H1 (cell line): ENCODE results near the gene MRTFB. TPM values are rescaled to one million over a fixed set of nuclear protein-coding genes. Genes with fewer than 3 reads are reported as not detected.

Experiments
- BACH1 ChIP-seq: IDR thresholded peaks from 2 replicates; pipeline ENCODE4 v1.6.1; 2012; ENCODE audit warnings: low read length, improper control_type of control experiment
- BCL11A ChIP-seq, 2 experiments: IDR thresholded peaks; one replicate each; pipeline ENCODE4 v1.6.1; 2011; ENCODE audit warnings: low read depth in 2 of 2, low read length in 2 of 2, mild to moderate bottlenecking in 2 of 2
- BRCA1 ChIP-seq: IDR thresholded peaks from 2 replicates; pipeline ENCODE4 v1.6.1; 2012; ENCODE audit warnings: low read depth, low read length, improper control_type of control experiment
- CHD1 ChIP-seq: IDR thresholded peaks from 2 replicates; pipeline ENCODE4 v1.6.1; 2012; ENCODE audit warnings: low read depth, low read length, improper control_type of control experiment
- CHD2 ChIP-seq: IDR thresholded peaks from 2 replicates; pipeline ENCODE4 v1.6.1; 2012; ENCODE audit warnings: low read length, improper control_type of control experiment
- CTBP2 ChIP-seq: IDR thresholded peaks from 2 replicates; pipeline ENCODE4 v1.7.0; 2011; ENCODE audit warnings: borderline replicate concordance, mild to moderate bottlenecking, moderate library complexity, mixed read lengths, low read length; ENCODE audit not compliant: insufficient read depth, insufficient read length
- E2F6 ChIP-seq: IDR thresholded peaks from 2 replicates; pipeline ENCODE4 v1.6.1; 2012; ENCODE audit warnings: inconsistent platforms
- EP300 ChIP-seq, 2 experiments: IDR thresholded peaks; 1 replicate in 1 of 2; 2 replicates in 1 of 2; pipeline ENCODE4 v1.6.1; 2011 to 2012; ENCODE audit warnings: low read depth in 2 of 2, low read length in 2 of 2, mild to moderate bottlenecking in 2 of 2, borderline replicate concordance in 1 of 2, inconsistent platforms in 1 of 2, moderate library complexity in 1 of 2
- HDAC6 ChIP-seq: IDR thresholded peaks from one replicate; pipeline ENCODE4 v1.7.1; 2012; ENCODE audit warnings: low read depth, mild to moderate bottlenecking, inconsistent platforms, low read length, moderate library complexity
- NANOG ChIP-seq: IDR thresholded peaks from 2 replicates; pipeline ENCODE4 v1.6.1; 2011; ENCODE audit warnings: low read length, low read depth, mild to moderate bottlenecking, inconsistent platforms; ENCODE audit not compliant: insufficient read depth, poor library complexity, severe bottlenecking
- NRF1 ChIP-seq: IDR thresholded peaks from 2 replicates; pipeline ENCODE4 v1.6.1; 2011; ENCODE audit warnings: mild to moderate bottlenecking, low read depth, low read length, improper control_type of control experiment
- POLR2A ChIP-seq, 2 experiments: IDR thresholded peaks; 1 replicate in 1 of 2; 2 replicates in 1 of 2; pipeline ENCODE4 v1.6.1; 2011; ENCODE audit warnings: low read depth in 2 of 2, low read length in 2 of 2, mild to moderate bottlenecking in 2 of 2; ENCODE audit errors: control extremely low read depth in 1 of 2
- POLR2AphosphoS5 ChIP-seq: IDR thresholded peaks from 2 replicates; pipeline ENCODE4 v1.6.1; 2011; ENCODE audit warnings: low read depth, low read length
- RBBP5 ChIP-seq: IDR thresholded peaks from 2 replicates; pipeline ENCODE4 v1.7.1; 2012; ENCODE audit warnings: low read depth, mild to moderate bottlenecking, inconsistent platforms, low read length, moderate library complexity, borderline replicate concordance
- RNF2 ChIP-seq: fragments of 200-900, 300-1000 bp; sonication (generic); IDR thresholded peaks from 2 replicates; pipeline ENCODE4 v1.7.1; 2016; ENCODE audit warnings: borderline replicate concordance, low read depth, mild to moderate bottlenecking, antibody characterized with exemption, low read length; ENCODE audit not compliant: poor library complexity, severe bottlenecking; ENCODE audit errors: missing control alignments
- RXRA ChIP-seq: IDR thresholded peaks from 2 replicates; pipeline ENCODE4 v1.6.1; 2011; ENCODE audit warnings: low read depth, mild to moderate bottlenecking, low read length, moderate library complexity; ENCODE audit not compliant: insufficient read depth
- SAP30 ChIP-seq: fragments of 300-600 bp; sonication (generic); IDR thresholded peaks from 2 replicates; pipeline ENCODE4 v1.7.1; 2012; ENCODE audit warnings: low read length, moderate library complexity, mild to moderate bottlenecking, inconsistent platforms; ENCODE audit not compliant: insufficient read depth, insufficient replicate concordance
- SIN3A ChIP-seq, 2 experiments: IDR thresholded peaks in 1 of 2; conservative IDR thresholded peaks in 1 of 2; 2 replicates each; pipeline ENCODE4 v1.6.1; 2011 to 2012; ENCODE audit warnings: low read length in 2 of 2, improper control_type of control experiment in 1 of 2, low read depth in 1 of 2, mild to moderate bottlenecking in 1 of 2
- SIRT6 ChIP-seq: IDR thresholded peaks from one replicate; pipeline ENCODE4 v1.7.1; 2012; ENCODE audit warnings: low read length, inconsistent platforms
- SP1 ChIP-seq: IDR thresholded peaks from 2 replicates; pipeline ENCODE4 v1.6.1; 2011; ENCODE audit warnings: low read depth, low read length
- SUZ12 ChIP-seq: fragments of 200-600 bp; sonication (generic); IDR thresholded peaks from 2 replicates; pipeline ENCODE4 v1.6.1; 2012; ENCODE audit warnings: mild to moderate bottlenecking, inconsistent platforms, low read length, moderate library complexity, mixed read lengths
- TBP ChIP-seq: IDR thresholded peaks from 2 replicates; pipeline ENCODE4 v1.6.1; 2011; ENCODE audit warnings: low read depth, low read length, improper control_type of control experiment
- polyA plus RNA-seq, 7 experiments: library from polyadenylated mRNA; depleted of rRNA in 3 of 7; stranded (reverse) in 5 of 7; unstranded in 2 of 7; fragments of >200 nt in 5 of 7; fragments of 200-250 nt in 2 of 7; gene quantifications; 1 replicate in 5 of 7; 2 replicates in 1 of 7; 4 replicates in 1 of 7; pipeline versions ENCODE4 v1.2.1 to v1.2.3, GENCODE V29; 2011 to 2013; ENCODE audit warnings: missing spikeins in 2 of 7, mixed read lengths in 2 of 7
- total RNA-seq: library from RNA; stranded (reverse); fragmentation: NEBNext Ultra II Directional; extraction: Animal tissue kit (Norgen Biotek cat#: 25700); gene quantifications from 2 replicates; pipeline ENCODE4 v1.2.1, GENCODE V29; 2021
- TF ChIP-seq, protein P1 (sequence below): IDR thresholded peaks from 2 replicates; pipeline ENCODE4 v1.6.1; 2011; ENCODE audit warnings: low read depth, mild to moderate bottlenecking, low read length; ENCODE audit not compliant: insufficient read depth

Gene MRTFB
- total and polyA plus RNA-seq, 2 of the 8 experiments (the other 6 are each of a cell fraction or from before 2014, with no cell fraction given): 13.5 to 34.9 TPM

DNA sequence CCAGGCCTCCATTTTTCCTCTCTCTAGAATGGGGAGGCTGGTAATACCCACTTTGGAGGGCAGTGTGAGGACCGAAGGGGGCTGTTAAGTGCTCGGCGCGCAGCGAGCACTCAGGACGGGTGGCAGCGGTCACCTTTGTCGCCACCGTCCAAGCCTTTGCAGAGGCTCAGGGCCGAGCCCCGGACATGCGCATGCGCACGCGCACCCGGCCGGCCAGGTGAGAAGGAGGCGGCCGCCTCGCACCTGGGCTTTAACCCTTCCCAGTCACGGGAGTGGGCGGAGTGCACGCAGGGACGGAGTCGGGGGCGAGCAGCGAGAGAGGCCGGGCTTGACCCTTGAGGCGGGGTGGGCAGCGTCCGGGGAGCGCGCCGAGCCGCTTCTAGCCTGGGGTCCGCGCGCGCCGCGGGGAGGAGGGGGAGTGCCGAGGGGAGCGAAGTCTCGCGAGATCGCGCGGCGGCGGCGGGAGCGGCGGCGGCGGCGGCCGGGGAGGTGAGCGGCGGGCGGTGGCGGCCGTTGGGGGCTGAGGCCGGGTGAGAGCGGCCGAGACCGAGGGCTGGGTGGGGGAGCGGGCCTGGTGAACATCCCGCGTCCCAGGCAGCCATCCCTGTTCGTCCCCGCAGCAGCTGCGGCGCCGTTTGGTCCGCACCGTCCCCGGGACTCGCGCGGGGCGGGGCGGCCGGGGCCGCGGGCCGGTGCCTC is at the start of gene MRTFB (continued):
- TF ChIP-seq SP1: no peak
- TF ChIP-seq NRF1: peak; percentile 91
- peak; percentile 89 for TF ChIP-seq CHD2
- no peak for TF ChIP-seq NANOG
- TF ChIP-seq RXRA: no peak
- peak; percentile 51 for TF ChIP-seq BACH1
- no peak for TF ChIP-seq SIRT6
- TF ChIP-seq, protein P1, sequence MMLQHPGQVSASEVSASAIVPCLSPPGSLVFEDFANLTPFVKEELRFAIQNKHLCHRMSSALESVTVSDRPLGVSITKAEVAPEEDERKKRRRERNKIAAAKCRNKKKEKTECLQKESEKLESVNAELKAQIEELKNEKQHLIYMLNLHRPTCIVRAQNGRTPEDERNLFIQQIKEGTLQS: no peak
- no peak for TF ChIP-seq EP300 (IDR thresholded peaks at IDR 0.05; ENCODE audit: borderline replicate concordance in 1 of 2, low read depth in 2 of 2, low read length in 2 of 2)
- no peak; a peak in 2 of 4 replicates for TF ChIP-seq SIN3A (conservative IDR thresholded peaks at IDR 0.05 in 1 of 2, IDR thresholded peaks at IDR 0.05 in 1 of 2; ENCODE audit: low read depth in 1 of 2, low read length in 2 of 2)
- peak; percentile 71 for TF ChIP-seq POLR2AphosphoS5
- TF ChIP-seq HDAC6: no peak
- TF ChIP-seq RNF2: no peak
- TF ChIP-seq CHD1: no peak
- TF ChIP-seq CTBP2: no peak
- no peak for TF ChIP-seq BCL11A (IDR thresholded peaks at IDR 0.05; ENCODE audit: low read depth in 2 of 2, low read length in 2 of 2)
- no peak for TF ChIP-seq SAP30
- TF ChIP-seq BRCA1: peak; percentile 67; the same call in 1 of the 2 replicates
- no peak for TF ChIP-seq SUZ12
- TF ChIP-seq POLR2A (IDR thresholded peaks at IDR 0.05; ENCODE audit: control extremely low read depth in 1 of 2, low read depth in 2 of 2, low read length in 2 of 2): peak; percentile 67 to 76
- TF ChIP-seq RBBP5: peak; percentile 55; the same call in 1 of the 2 replicates
- TF ChIP-seq E2F6: peak; percentile 37; the same call in 1 of the 2 replicates
- TF ChIP-seq TBP: no peak
